ENCODE measurements around the gene MEIKIN. TPM values are rescaled to one million over a fixed set of nuclear protein-coding genes. Genes with fewer than 3 reads are reported as not detected.

Gene MEIKIN
- total and polyA plus RNA-seq, 2 of the 8 experiments (the other 6 are each of a cell fraction or from before 2014, with no cell fraction given): not detected

DNA sequence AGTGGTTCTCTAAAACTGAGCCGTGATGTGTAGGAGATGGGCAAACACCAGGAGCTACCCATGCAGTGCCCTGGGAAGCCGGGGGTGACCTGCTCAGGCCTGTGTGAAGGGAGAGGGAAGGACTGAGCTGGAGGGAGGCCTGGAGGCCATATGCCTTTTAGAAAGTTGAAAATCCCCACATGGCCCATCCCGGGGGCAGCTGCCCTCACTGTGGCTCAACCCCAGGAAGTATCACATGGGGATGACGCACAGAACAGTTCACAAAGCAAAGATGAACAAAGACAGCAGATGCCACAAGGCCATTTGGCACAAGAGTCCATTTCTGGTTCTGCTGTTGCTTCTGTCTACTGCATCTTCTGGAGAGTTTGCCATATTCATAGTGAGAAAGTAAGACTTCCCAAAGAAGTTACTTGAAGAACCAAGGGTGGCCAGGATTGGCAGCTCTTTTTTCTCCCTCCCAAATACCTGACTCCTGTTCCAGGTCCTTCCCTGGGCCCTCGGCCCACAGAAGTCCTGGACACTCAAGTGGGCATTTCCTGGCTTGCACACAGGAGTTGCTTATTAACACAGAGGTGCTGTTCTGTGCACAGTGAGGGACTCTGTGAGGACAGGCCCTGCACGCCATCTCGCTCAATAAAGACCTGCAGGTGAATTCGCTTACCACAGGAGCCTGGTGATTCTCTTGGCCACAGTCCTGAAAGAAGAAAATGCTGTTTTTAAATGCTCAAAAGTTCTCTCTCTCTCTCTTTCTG is 40.9 kb upstream of the MEIKIN start (continued):
- TF ChIP-seq MAFK (IDR thresholded peaks at IDR 0.05; ENCODE audit: low read depth, low read length) (no peak), KDM5A (IDR thresholded peaks at IDR 0.05; ENCODE audit: low read length) (no peak), SP1 (IDR thresholded peaks at IDR 0.05; ENCODE audit: low read depth, low read length) (no peak), FOSL1 (IDR thresholded peaks at IDR 0.05; ENCODE audit: insufficient read depth, low read depth, low read length) (no peak), EZH2 (IDR thresholded peaks at IDR 0.05; ENCODE audit: low read depth, low read length, severe bottlenecking) (no peak), TEAD4 (IDR thresholded peaks at IDR 0.05; ENCODE audit: low read depth, low read length) (no peak), SUZ12 (IDR thresholded peaks at IDR 0.05; ENCODE audit: low read length) (no peak), TBP (IDR thresholded peaks at IDR 0.05; ENCODE audit: low read depth, low read length) (no peak)
